Stimulated activated CD8-positive, alpha-beta memory T cell treated with anti-CD3 and anti-CD28 coated beads, Interleukin-7, amount 100 ng/mL, for 24 hours (primary cell): Measurements from ENCODE around the gene KCNQ1.

Experiments
- DNase-seq: peaks from one replicate; pipeline ENCODE4 v3.0.0-alpha.2; 2020; ENCODE audit warnings: low read depth

Gene KCNQ1

GRCh38 chr11:2570211-2570811 lies 125.5 kb downstream of the KCNQ1 start:
- no peak for DNase-seq

- no peak for DNase-seq
Measured at GRCh38 chr11:2570841-2571597, 126.2 kb downstream of the KCNQ1 start.

- DNase-seq: no peak
Measured at GRCh38 chr11:2571598-2572281, 126.9 kb downstream of the KCNQ1 start.

GRCh38 chr11:2572491-2573239 lies 127.9 kb downstream of the KCNQ1 start:
- no peak for DNase-seq

- no peak for DNase-seq
Measured at GRCh38 chr11:2573240-2574042, 128.6 kb downstream of the KCNQ1 start.

- DNase-seq: no peak
Measured at GRCh38 chr11:2574043-2574552, 129.3 kb downstream of the KCNQ1 start.

- no peak for DNase-seq
Measured at GRCh38 chr11:2574553-2575535, 130.0 kb downstream of the KCNQ1 start.

GRCh38 chr11:2575591-2576051 lies 130.8 kb downstream of the KCNQ1 start:
- DNase-seq: no peak

GRCh38 chr11:2576111-2576510 lies 131.3 kb downstream of the KCNQ1 start:
- DNase-seq: no peak

GRCh38 chr11:2576549-2576948 lies 131.7 kb downstream of the KCNQ1 start:
- no peak for DNase-seq

GRCh38 chr11:2577031-2577990 lies 132.5 kb downstream of the KCNQ1 start:
- DNase-seq: no peak

- DNase-seq: no peak
Measured at GRCh38 chr11:2577991-2578928, 133.5 kb downstream of the KCNQ1 start.

GRCh38 chr11:2578929-2579270 lies 134.1 kb downstream of the KCNQ1 start:
- no peak for DNase-seq

GRCh38 chr11:2579315-2580060 lies 134.7 kb downstream of the KCNQ1 start:
- DNase-seq: no peak

- DNase-seq: no peak
Measured at GRCh38 chr11:2580061-2580421, 135.2 kb downstream of the KCNQ1 start.

GRCh38 chr11:2580571-2581001 lies 135.8 kb downstream of the KCNQ1 start:
- DNase-seq: no peak
